ENCODE results near the gene AUTS2.

- TF ChIP-seq GATA3 (IDR thresholded peaks at IDR 0.05; ENCODE audit: low read depth, low read length) (no peak), GATA2 (IDR thresholded peaks at IDR 0.05; ENCODE audit: low read depth, low read length) (no peak)
Measured at GRCh38 chr7:70743531-70744325, 1145.5 kb downstream of the AUTS2 start.
